Chondrocyte (in vitro differentiated cells): Measurements from ENCODE around the gene MLPH. TPM values are rescaled to one million over a fixed set of nuclear protein-coding genes. Genes with fewer than 3 reads are reported as not detected.

ENCODE experiments used
- DNase-seq: peaks from one replicate; pipeline ENCODE4 v3.0.0; 2021; ENCODE audit warnings: mixed read lengths, low spot score
- H3K27ac Mint-ChIP-seq: one replicate; pipeline ENCODE4 v1.8.0; 2021; ENCODE audit warnings: mild to moderate bottlenecking, moderate library complexity, mixed read lengths; ENCODE audit not compliant: unreplicated experiment
- H3K27me3 Mint-ChIP-seq: 2 replicates; pipeline ENCODE4 v1.8.0; 2021; ENCODE audit warnings: low read depth, mixed read lengths
- H3K36me3 Mint-ChIP-seq: 2 replicates; pipeline ENCODE4 v1.8.0; 2021; ENCODE audit warnings: low read depth, mixed read lengths
- H3K4me1 Mint-ChIP-seq: 2 replicates; pipeline ENCODE4 v1.8.0; 2021; ENCODE audit warnings: low read depth, mild to moderate bottlenecking, mixed read lengths
- H3K4me3 Mint-ChIP-seq: one replicate; pipeline ENCODE4 v1.8.0; 2021; ENCODE audit warnings: mild to moderate bottlenecking, moderate library complexity, mixed read lengths; ENCODE audit not compliant: unreplicated experiment
- H3K9me3 Mint-ChIP-seq: 2 replicates; pipeline ENCODE4 v1.8.0; 2021; ENCODE audit warnings: low read depth, mixed read lengths
- CTCF ChIP-seq: fragments of 200-600 bp; sonication (generic); IDR thresholded peaks from 2 replicates; pipeline ENCODE4 v1.5.0; 2021; ENCODE audit warnings: antibody characterized with exemption, mild to moderate bottlenecking, moderate library complexity
- total RNA-seq: library from RNA; stranded (reverse); gene quantifications from 3 replicates; pipeline ENCODE4 v1.2.1, GENCODE V29; 2021

Gene MLPH
- total RNA-seq, 1 donor from 2014 or later = 6.1 TPM

- peaks cover 58% of the 10 kb centered on the region for H3K4me1 Mint-ChIP-seq
- no peaks in the 10 kb centered on the region for H3K27me3 Mint-ChIP-seq
- H3K36me3 Mint-ChIP-seq = peaks cover 1% of the 10 kb centered on the region
- no peak overlapping the region for H3K27ac Mint-ChIP-seq
- peak; percentile 51 for TF ChIP-seq CTCF
- H3K9me3 Mint-ChIP-seq = peaks cover 4% of the 10 kb centered on the region
- H3K4me3 Mint-ChIP-seq = no peak overlapping the region
- DNase-seq = no peak
Measured at GRCh38 chr2:237451643-237452469, 35.2 kb upstream of the MLPH start.

- peaks cover 9% of the 10 kb centered on the region for H3K9me3 Mint-ChIP-seq
- H3K27ac Mint-ChIP-seq = peak overlapping the region; percentile 50
- no peak overlapping the region for H3K4me3 Mint-ChIP-seq
- TF ChIP-seq CTCF = no peak
- H3K36me3 Mint-ChIP-seq = peaks cover 1% of the 10 kb centered on the region
- H3K27me3 Mint-ChIP-seq = no peaks in the 10 kb centered on the region
- H3K4me1 Mint-ChIP-seq = peaks cover 67% of the 10 kb centered on the region
- no peak for DNase-seq
Measured at GRCh38 chr2:237452861-237453260, 34.2 kb upstream of the MLPH start.

- TF ChIP-seq CTCF = no peak
- DNase-seq = no peak
- Mint-ChIP-seq H3K9me3 (peaks cover 9% of the 10 kb centered on the region), H3K4me1 (peaks cover 75% of the 10 kb centered on the region), H3K36me3 (peaks cover 1% of the 10 kb centered on the region), H3K27me3 (no peaks in the 10 kb centered on the region), H3K27ac (no peak overlapping the region), H3K4me3 (no peak overlapping the region)
Measured at GRCh38 chr2:237453671-237454070, 33.4 kb upstream of the MLPH start.

GRCh38 chr2:237455764-237456163 is 31.3 kb upstream of the MLPH start:
- no peak for TF ChIP-seq CTCF
- peaks cover 81% of the 10 kb centered on the region for H3K4me1 Mint-ChIP-seq
- H3K27me3 Mint-ChIP-seq = no peaks in the 10 kb centered on the region
- no peak for DNase-seq
- no peak overlapping the region for H3K4me3 Mint-ChIP-seq
- H3K9me3 Mint-ChIP-seq = peaks cover 11% of the 10 kb centered on the region
- no peaks in the 10 kb centered on the region for H3K36me3 Mint-ChIP-seq
- peak overlapping the region; percentile 89 for H3K27ac Mint-ChIP-seq

GRCh38 chr2:237456200-237456843 is 30.7 kb upstream of the MLPH start:
- Mint-ChIP-seq H3K9me3 (peaks cover 11% of the 10 kb centered on the region), H3K4me3 (no peak overlapping the region), H3K36me3 (no peaks in the 10 kb centered on the region), H3K4me1 (peaks cover 76% of the 10 kb centered on the region), H3K27me3 (no peaks in the 10 kb centered on the region), H3K27ac (peak overlapping the region; percentile 89)
- peak; percentile 44 for TF ChIP-seq CTCF
- peak; percentile 95 for DNase-seq
